Upper lobe of left lung (tissue), 4 donors: ENCODE measurements around the gene STX11.

Experiments used
- POLR2A ChIP-seq, 4 donors: fragments of 450-650 bp; IDR thresholded peaks; one replicate each; pipeline ENCODE4 v1.5.1; 2016 to 2017; ENCODE audit warnings: antibody characterized with exemption in 4 of 4, mild to moderate bottlenecking in 2 of 4
- TF ChIP-seq, protein P1 (sequence below), 6 experiments: fragments of 450-650 bp in 4 of 6; fragments of 200-600 bp in 2 of 6; sonication (generic) in 2 of 6; IDR thresholded peaks; one replicate each; pipeline ENCODE4 v1.5.1; 2016 to 2019; ENCODE audit warnings: antibody characterized with exemption in 6 of 6

- TF ChIP-seq, protein P1, sequence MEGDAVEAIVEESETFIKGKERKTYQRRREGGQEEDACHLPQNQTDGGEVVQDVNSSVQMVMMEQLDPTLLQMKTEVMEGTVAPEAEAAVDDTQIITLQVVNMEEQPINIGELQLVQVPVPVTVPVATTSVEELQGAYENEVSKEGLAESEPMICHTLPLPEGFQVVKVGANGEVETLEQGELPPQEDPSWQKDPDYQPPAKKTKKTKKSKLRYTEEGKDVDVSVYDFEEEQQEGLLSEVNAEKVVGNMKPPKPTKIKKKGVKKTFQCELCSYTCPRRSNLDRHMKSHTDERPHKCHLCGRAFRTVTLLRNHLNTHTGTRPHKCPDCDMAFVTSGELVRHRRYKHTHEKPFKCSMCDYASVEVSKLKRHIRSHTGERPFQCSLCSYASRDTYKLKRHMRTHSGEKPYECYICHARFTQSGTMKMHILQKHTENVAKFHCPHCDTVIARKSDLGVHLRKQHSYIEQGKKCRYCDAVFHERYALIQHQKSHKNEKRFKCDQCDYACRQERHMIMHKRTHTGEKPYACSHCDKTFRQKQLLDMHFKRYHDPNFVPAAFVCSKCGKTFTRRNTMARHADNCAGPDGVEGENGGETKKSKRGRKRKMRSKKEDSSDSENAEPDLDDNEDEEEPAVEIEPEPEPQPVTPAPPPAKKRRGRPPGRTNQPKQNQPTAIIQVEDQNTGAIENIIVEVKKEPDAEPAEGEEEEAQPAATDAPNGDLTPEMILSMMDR (IDR thresholded peaks at IDR 0.05), result no peak
- TF ChIP-seq POLR2A (IDR thresholded peaks at IDR 0.05), result no peak
Observed at GRCh38 chr6:144123836-144124235, 26.5 kb upstream of the STX11 start.
